K562 (cell line): ENCODE results near the gene MYG1. TPM values are rescaled to one million over a fixed set of nuclear protein-coding genes. Genes with fewer than 3 reads are reported as not detected.

ENCODE experiments used
- BACH1 ChIP-seq: fragments of 200-800 bp; sonication (Bioruptor generic); IDR thresholded peaks from 2 replicates; pipeline ENCODE4 v1.6.1; 2016; ENCODE audit warnings: missing genetic modification characterization, missing compliant biosample characterization
- EP400 ChIP-seq: fragments of 450-650 bp; IDR thresholded peaks from 2 replicates; pipeline ENCODE4 v1.6.1; 2017; ENCODE audit warnings: antibody characterized with exemption, mild to moderate bottlenecking, moderate library complexity
- FOSL1 ChIP-seq: fragments of 200-800 bp; sonication (Bioruptor generic); conservative IDR thresholded peaks from 2 replicates; pipeline ENCODE4 v1.6.1; 2016; ENCODE audit warnings: missing genetic modification characterization, missing compliant biosample characterization
- HMG20B ChIP-seq: fragments of 250-450 bp; sonication (Bioruptor Pico); IDR thresholded peaks from 2 replicates; pipeline ENCODE4 v1.5.0; 2021; ENCODE audit warnings: mild to moderate bottlenecking
- KDM1A ChIP-seq, 2 experiments: fragments of 450-650 bp; IDR thresholded peaks; 2 replicates each; pipeline ENCODE4 v1.6.1; 2016; ENCODE audit warnings: mild to moderate bottlenecking in 2 of 2
- POLR2G ChIP-seq: fragments of 200-400 bp; formaldehyde crosslinking; IDR thresholded peaks from 2 replicates; pipeline ENCODE4 v1.6.1; 2017; ENCODE audit warnings: low read depth, mild to moderate bottlenecking, antibody characterized with exemption, low read length, moderate library complexity
- RBM25 ChIP-seq: fragments of 200-400 bp; formaldehyde crosslinking; IDR thresholded peaks from 2 replicates; pipeline ENCODE4 v1.6.1; 2018; ENCODE audit warnings: low read length, low read depth, moderate library complexity; ENCODE audit not compliant: severe bottlenecking
- SAP30 ChIP-seq: fragments of 200-600 bp; sonication (generic); IDR thresholded peaks from 2 replicates; pipeline ENCODE4 v1.6.1; 2012; ENCODE audit warnings: borderline replicate concordance, low read depth, mild to moderate bottlenecking, moderate library complexity, low read length, control low read depth, inconsistent platforms; ENCODE audit not compliant: insufficient read depth, poor library complexity, severe bottlenecking
- SRSF7 ChIP-seq: fragments of 200-400 bp; formaldehyde crosslinking; optimal IDR thresholded peaks from 2 replicates; pipeline ENCODE3; 2017; ENCODE audit warnings: mild to moderate bottlenecking, low read depth, low read length
- ZBED1 ChIP-seq: IDR thresholded peaks from 2 replicates; pipeline ENCODE4 v1.6.1; 2014
- ZNF263 ChIP-seq: sonication (generic); formaldehyde crosslinking; IDR thresholded peaks from 2 replicates; pipeline ENCODE4 v1.8.0; 2022; ENCODE audit warnings: mild to moderate bottlenecking, missing genetic modification reagents, borderline replicate concordance
- ZNF699 ChIP-seq: fragments of 250-450 bp; sonication (Bioruptor Pico); IDR thresholded peaks from 2 replicates; pipeline ENCODE4 v1.8.0; 2021; ENCODE audit warnings: mild to moderate bottlenecking, moderate library complexity; ENCODE audit not compliant: insufficient replicate concordance
- polyA plus RNA-seq, 8 experiments: library from polyadenylated mRNA; depleted of rRNA in 4 of 8; stranded (reverse) in 5 of 8; unstranded in 3 of 8; fragments of >200 nt; fragmentation: Nextera tagmentation in 2 of 8; fragmentation: Illumina TruSeq in 1 of 8; extraction: Ambion mirVana in 2 of 8; extraction: Trizol in 1 of 8; gene quantifications; 2 replicates each; pipeline versions ENCODE4 v1.2.1 to v1.2.3, GENCODE V29; 2011 to 2014; ENCODE audit warnings: inconsistent platforms in 1 of 8, missing spikeins in 1 of 8
- total RNA-seq, 7 experiments: library from RNA; depleted of rRNA in 6 of 7; stranded (reverse); fragments of >200 nt in 6 of 7; fragmentation: Illumina TruSeq in 2 of 7; extraction: Trizol in 2 of 7; gene quantifications; 2 replicates each; pipeline versions ENCODE4 v1.2.1 to v1.2.3, GENCODE V29; 2011 to 2021; ENCODE audit warnings: low replicate concordance in 1 of 7
- TF ChIP-seq, protein P1 (sequence below): fragments of 450-650 bp; formaldehyde crosslinking; conservative IDR thresholded peaks from 2 replicates; pipeline ENCODE4 v1.4.0; 2022; ENCODE audit warnings: mild to moderate bottlenecking, missing genetic modification characterization
- TF ChIP-seq, protein P2 (sequence below): sonication (generic); formaldehyde crosslinking; IDR thresholded peaks from 2 replicates; pipeline ENCODE4 v1.8.1; 2023; ENCODE audit warnings: mild to moderate bottlenecking, missing genetic modification reagents
- TF ChIP-seq, protein P3 (sequence below), 2 experiments: fragments of 450-650 bp in 1 of 2; IDR thresholded peaks; 2 replicates each; pipeline ENCODE4 v1.6.1; 2011 to 2017; ENCODE audit warnings: low read depth in 2 of 2, antibody characterized with exemption in 1 of 2, borderline replicate concordance in 1 of 2, low read length in 1 of 2, mild to moderate bottlenecking in 1 of 2, mixed read lengths in 1 of 2; ENCODE audit not compliant: control insufficient read depth in 1 of 2
- TF ChIP-seq, protein P4 (sequence below): fragments of 450-650 bp; formaldehyde crosslinking; IDR thresholded peaks from 2 replicates; pipeline ENCODE4 v1.4.0; 2022; ENCODE audit warnings: missing genetic modification characterization
- TF ChIP-seq, protein P5 (sequence below): fragments of 450-650 bp; conservative IDR thresholded peaks from 2 replicates; pipeline ENCODE4 v1.6.1; 2016; ENCODE audit warnings: missing genetic modification characterization, low read depth, mild to moderate bottlenecking, control low read depth, missing compliant biosample characterization

MYG1 gene
- total and polyA plus RNA-seq, 9 of the 15 experiments (the other 6 are each of a cell fraction or from before 2014, with no cell fraction given), result 0.45 to 5.6 (median 2.1) TPM

DNA sequence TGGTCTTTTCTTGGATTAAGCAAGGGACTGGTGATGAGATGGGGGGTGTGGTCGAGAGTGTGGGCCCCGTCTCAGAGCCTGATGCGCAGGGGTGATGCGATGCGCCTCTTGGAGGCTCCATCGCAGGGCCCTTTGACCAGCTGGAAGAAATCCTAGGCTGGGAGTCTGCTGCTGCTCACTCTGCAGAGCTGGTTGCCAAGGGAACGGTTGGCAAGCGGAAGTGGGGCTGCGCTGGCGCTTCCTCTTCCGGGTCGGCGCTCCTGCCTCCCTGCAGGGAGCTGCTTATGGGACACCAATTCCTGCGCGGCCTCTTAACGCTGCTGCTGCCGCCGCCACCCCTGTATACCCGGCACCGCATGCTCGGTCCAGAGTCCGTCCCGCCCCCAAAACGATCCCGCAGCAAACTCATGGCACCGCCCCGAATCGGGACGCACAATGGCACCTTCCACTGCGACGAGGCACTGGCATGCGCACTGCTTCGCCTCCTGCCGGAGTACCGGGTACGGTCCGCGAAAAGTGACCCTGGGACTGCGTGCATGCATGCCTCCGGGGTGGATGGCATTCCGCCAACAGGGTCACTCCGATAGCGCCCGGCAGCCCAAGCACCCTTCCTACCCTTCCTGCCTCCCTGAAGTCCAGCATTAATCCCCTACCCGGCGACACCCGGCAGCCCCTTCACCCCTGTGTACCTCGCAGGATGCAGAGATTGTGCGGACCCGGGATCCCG lies at the start of gene MYG1 (continued):
- no peak for TF ChIP-seq BACH1
- TF ChIP-seq SAP30, result no peak
- TF ChIP-seq HMG20B (CRISPR knock-in tag), result no peak
- TF ChIP-seq, protein P1, sequence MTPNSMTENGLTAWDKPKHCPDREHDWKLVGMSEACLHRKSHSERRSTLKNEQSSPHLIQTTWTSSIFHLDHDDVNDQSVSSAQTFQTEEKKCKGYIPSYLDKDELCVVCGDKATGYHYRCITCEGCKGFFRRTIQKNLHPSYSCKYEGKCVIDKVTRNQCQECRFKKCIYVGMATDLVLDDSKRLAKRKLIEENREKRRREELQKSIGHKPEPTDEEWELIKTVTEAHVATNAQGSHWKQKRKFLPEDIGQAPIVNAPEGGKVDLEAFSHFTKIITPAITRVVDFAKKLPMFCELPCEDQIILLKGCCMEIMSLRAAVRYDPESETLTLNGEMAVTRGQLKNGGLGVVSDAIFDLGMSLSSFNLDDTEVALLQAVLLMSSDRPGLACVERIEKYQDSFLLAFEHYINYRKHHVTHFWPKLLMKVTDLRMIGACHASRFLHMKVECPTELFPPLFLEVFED (CRISPR knock-in tag), result no peak
- no peak for TF ChIP-seq SRSF7
- TF ChIP-seq ZBED1, result no peak
- peak; percentile 56 for TF ChIP-seq FOSL1
- no peak for TF ChIP-seq EP400
- TF ChIP-seq, protein P2, sequence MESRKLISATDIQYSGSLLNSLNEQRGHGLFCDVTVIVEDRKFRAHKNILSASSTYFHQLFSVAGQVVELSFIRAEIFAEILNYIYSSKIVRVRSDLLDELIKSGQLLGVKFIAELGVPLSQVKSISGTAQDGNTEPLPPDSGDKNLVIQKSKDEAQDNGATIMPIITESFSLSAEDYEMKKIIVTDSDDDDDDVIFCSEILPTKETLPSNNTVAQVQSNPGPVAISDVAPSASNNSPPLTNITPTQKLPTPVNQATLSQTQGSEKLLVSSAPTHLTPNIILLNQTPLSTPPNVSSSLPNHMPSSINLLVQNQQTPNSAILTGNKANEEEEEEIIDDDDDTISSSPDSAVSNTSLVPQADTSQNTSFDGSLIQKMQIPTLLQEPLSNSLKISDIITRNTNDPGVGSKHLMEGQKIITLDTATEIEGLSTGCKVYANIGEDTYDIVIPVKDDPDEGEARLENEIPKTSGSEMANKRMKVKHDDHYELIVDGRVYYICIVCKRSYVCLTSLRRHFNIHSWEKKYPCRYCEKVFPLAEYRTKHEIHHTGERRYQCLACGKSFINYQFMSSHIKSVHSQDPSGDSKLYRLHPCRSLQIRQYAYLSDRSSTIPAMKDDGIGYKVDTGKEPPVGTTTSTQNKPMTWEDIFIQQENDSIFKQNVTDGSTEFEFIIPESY (CRISPR knock-in tag), result peak; percentile 85
- no peak for TF ChIP-seq ZNF263
- no peak for TF ChIP-seq RBM25
- TF ChIP-seq KDM1A (IDR thresholded peaks at IDR 0.05), result no peak
- TF ChIP-seq, protein P3, sequence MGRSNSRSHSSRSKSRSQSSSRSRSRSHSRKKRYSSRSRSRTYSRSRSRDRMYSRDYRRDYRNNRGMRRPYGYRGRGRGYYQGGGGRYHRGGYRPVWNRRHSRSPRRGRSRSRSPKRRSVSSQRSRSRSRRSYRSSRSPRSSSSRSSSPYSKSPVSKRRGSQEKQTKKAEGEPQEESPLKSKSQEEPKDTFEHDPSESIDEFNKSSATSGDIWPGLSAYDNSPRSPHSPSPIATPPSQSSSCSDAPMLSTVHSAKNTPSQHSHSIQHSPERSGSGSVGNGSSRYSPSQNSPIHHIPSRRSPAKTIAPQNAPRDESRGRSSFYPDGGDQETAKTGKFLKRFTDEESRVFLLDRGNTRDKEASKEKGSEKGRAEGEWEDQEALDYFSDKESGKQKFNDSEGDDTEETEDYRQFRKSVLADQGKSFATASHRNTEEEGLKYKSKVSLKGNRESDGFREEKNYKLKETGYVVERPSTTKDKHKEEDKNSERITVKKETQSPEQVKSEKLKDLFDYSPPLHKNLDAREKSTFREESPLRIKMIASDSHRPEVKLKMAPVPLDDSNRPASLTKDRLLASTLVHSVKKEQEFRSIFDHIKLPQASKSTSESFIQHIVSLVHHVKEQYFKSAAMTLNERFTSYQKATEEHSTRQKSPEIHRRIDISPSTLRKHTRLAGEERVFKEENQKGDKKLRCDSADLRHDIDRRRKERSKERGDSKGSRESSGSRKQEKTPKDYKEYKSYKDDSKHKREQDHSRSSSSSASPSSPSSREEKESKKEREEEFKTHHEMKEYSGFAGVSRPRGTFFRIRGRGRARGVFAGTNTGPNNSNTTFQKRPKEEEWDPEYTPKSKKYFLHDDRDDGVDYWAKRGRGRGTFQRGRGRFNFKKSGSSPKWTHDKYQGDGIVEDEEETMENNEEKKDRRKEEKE (IDR thresholded peaks at IDR 0.05; ENCODE audit: borderline replicate concordance in 1 of 2, control insufficient read depth in 1 of 2, low read depth in 2 of 2, low read length in 1 of 2), result no peak
- TF ChIP-seq, protein P4, sequence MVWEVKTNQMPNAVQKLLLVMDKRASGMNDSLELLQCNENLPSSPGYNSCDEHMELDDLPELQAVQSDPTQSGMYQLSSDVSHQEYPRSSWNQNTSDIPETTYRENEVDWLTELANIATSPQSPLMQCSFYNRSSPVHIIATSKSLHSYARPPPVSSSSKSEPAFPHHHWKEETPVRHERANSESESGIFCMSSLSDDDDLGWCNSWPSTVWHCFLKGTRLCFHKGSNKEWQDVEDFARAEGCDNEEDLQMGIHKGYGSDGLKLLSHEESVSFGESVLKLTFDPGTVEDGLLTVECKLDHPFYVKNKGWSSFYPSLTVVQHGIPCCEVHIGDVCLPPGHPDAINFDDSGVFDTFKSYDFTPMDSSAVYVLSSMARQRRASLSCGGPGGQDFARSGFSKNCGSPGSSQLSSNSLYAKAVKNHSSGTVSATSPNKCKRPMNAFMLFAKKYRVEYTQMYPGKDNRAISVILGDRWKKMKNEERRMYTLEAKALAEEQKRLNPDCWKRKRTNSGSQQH (CRISPR knock-in tag), result no peak
- TF ChIP-seq ZNF699 (CRISPR knock-in tag), result no peak
- TF ChIP-seq, protein P5, sequence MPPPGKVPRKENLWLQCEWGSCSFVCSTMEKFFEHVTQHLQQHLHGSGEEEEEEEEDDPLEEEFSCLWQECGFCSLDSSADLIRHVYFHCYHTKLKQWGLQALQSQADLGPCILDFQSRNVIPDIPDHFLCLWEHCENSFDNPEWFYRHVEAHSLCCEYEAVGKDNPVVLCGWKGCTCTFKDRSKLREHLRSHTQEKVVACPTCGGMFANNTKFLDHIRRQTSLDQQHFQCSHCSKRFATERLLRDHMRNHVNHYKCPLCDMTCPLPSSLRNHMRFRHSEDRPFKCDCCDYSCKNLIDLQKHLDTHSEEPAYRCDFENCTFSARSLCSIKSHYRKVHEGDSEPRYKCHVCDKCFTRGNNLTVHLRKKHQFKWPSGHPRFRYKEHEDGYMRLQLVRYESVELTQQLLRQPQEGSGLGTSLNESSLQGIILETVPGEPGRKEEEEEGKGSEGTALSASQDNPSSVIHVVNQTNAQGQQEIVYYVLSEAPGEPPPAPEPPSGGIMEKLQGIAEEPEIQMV, result no peak
- peak; percentile 62 for TF ChIP-seq POLR2G
